Measurements from ENCODE around the gene CD74.

CD74 gene

DNA sequence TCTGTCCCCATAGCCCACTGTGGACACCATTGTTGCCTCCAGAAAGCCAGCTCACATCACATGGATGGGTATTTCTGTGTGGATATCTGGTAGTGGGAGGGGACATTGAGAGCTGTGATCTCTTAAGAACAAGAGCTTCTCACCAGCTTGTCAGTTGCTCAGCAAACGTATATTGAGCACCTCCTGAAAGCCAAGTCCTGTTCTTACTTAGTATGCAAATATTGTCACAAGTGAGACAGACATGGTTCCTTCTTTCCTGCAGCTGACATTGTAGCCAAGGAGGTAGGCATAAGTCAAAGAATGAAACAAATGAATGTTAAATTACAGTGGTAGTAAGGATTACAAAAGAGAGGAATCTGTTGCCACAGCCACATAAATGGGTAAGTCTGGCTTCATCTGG, 51.4 kb downstream of the CD74 start:
- Histone ChIP-seq H3K27ac (replicated peaks; ENCODE audit: low read length) (no peak overlapping the region), H3K14ac (ENCODE audit: low read length) (no peak overlapping the region), H3K79me1 (ENCODE audit: low read depth, low read length) (peaks cover 6% of the 10 kb centered on the region), H2BK120ac (ENCODE audit: low read depth, low read length) (no peak overlapping the region), H3K4me1 (ENCODE audit: control insufficient read depth in 2 of 2, insufficient read depth in 1 of 2, low read depth in 1 of 2, low read length in 2 of 2) (peaks cover 6 to 7% of the 10 kb centered on the region in 2 donors), H3K4ac (ENCODE audit: low read length) (no peak overlapping the region), H3K27me3 (ENCODE audit: control insufficient read depth in 3 of 3, insufficient read depth in 3 of 3, low read depth in 1 of 3, low read length in 3 of 3) (no peaks in the 10 kb centered on the region), H2AK5ac (ENCODE audit: low read depth, low read length) (no peak overlapping the region), H3K9ac (ENCODE audit: low read depth, low read length, poor library complexity) (no peak overlapping the region), H2BK5ac (ENCODE audit: low read length) (no peak overlapping the region), H2BK15ac (ENCODE audit: low read length) (no peak overlapping the region), H4K8ac (ENCODE audit: low read depth, low read length) (no peak overlapping the region), H2AFZ (ENCODE audit: low read length) (no peak overlapping the region), H3K4me2 (ENCODE audit: insufficient read depth, low read length, poor library complexity, severe bottlenecking) (no peak overlapping the region), H3K18ac (ENCODE audit: low read length) (no peak overlapping the region), H2BK12ac (ENCODE audit: low read length) (no peak overlapping the region), H3K36me3 (replicated peaks in 1 of 2; ENCODE audit: control insufficient read depth in 2 of 2, insufficient read depth in 2 of 2, low read length in 2 of 2) (peaks cover 34 to 71% of the 10 kb centered on the region in 2 donors), H3K23ac (ENCODE audit: low read depth, low read length, poor library complexity) (no peak overlapping the region), H4K91ac (ENCODE audit: low read depth, low read length, poor library complexity) (no peak overlapping the region), H3K9me3 (replicated peaks in 1 of 2; ENCODE audit: control insufficient read depth in 2 of 2, insufficient read depth in 1 of 2, low read depth in 1 of 2, low read length in 2 of 2) (no peaks in the 10 kb centered on the region), H3K4me3 (ENCODE audit: low read length in 2 of 2) (no peak overlapping the region)
- DNase-seq (ENCODE audit: low spot score) = no peak
- WGBS, 2 donors (ENCODE audit: extremely low coverage in 2 of 2, insufficient read length in 2 of 2, insufficient replicate concordance in 1 of 2) = no CpG with 5 or more reads among the region's 1 CpG

DNA sequence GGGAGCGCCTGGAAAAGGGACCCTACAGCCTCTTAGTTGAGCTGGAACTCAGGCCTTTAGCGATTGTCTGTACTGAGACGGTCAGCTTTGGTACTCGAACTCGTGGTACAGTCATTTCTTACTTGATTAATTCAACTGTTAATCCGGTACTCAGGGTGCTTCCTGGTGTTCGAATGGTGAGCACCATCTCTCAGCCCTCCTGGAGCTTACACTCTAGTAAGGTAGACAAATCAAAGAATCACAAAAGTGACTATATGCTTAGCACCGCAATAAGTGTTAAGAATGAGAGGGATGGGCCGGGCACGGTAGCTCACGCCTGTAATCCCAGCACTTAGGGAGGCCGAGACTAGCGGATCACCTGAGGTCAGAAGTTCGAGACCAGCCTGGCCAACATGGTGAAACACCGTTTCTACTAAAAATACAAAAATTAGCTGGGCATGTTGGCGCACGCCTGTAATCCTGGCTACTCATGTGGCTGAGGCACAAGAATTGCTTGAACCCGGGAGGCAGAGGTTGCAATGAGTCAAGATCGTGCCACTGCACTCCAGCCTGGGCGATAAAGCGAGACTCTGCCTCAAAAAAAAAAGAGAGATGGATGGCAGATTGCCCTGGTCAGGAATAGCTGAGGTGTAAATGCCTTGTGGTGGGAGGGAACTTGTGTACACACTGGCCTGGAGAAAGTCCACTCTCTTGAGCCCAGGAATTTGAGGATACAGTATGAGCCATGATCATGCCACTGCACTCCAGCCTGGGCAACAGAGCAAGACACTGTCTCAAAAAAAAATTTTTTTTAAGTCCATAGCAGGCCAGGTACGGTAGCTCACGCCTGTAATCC, 54.2 kb downstream of the CD74 start:
- no CpG with 5 or more reads among the region's 23 CpGs for WGBS, 2 donors (ENCODE audit: extremely low coverage in 2 of 2, insufficient read length in 2 of 2, insufficient replicate concordance in 1 of 2)
- H3K23ac ChIP-seq (ENCODE audit: low read depth, low read length, poor library complexity) = peak overlapping the region; percentile 69
- H3K79me1 ChIP-seq (ENCODE audit: low read depth, low read length) = peaks cover 6% of the 10 kb centered on the region
- peak overlapping the region; percentile 79 for H2AFZ ChIP-seq (ENCODE audit: low read length)
- H3K9me3 ChIP-seq (replicated peaks in 1 of 2; ENCODE audit: control insufficient read depth in 2 of 2, insufficient read depth in 1 of 2, low read depth in 1 of 2, low read length in 2 of 2) = no peaks in the 10 kb centered on the region
- peaks cover 23 to 43% of the 10 kb centered on the region in 2 donors for H3K36me3 ChIP-seq (replicated peaks in 1 of 2; ENCODE audit: control insufficient read depth in 2 of 2, insufficient read depth in 2 of 2, low read length in 2 of 2)
- no peak for DNase-seq (ENCODE audit: low spot score)
- peak overlapping the region; percentile 77 to 94 for H3K4me3 ChIP-seq (ENCODE audit: low read length in 2 of 2)
- no peak overlapping the region for H3K27ac ChIP-seq (replicated peaks; ENCODE audit: low read length)
- H4K8ac ChIP-seq (ENCODE audit: low read depth, low read length) = no peak overlapping the region
- H4K91ac ChIP-seq (ENCODE audit: low read depth, low read length, poor library complexity) = no peak overlapping the region
- H2BK12ac ChIP-seq (ENCODE audit: low read length) = no peak overlapping the region
- H3K9ac ChIP-seq (ENCODE audit: low read depth, low read length, poor library complexity) = peak overlapping the region; percentile 86
- peak overlapping the region; percentile 16 for H2AK5ac ChIP-seq (ENCODE audit: low read depth, low read length)
- H3K4me2 ChIP-seq (ENCODE audit: insufficient read depth, low read length, poor library complexity, severe bottlenecking) = peak overlapping the region; percentile 60
- peak overlapping the region; percentile 26 for H2BK5ac ChIP-seq (ENCODE audit: low read length)
- H3K27me3 ChIP-seq (ENCODE audit: control insufficient read depth in 3 of 3, insufficient read depth in 3 of 3, low read depth in 1 of 3, low read length in 3 of 3) = peaks cover 0 to 2% (median 0%) of the 10 kb centered on the region in 3 experiments
- peaks cover 6 to 7% of the 10 kb centered on the region in 2 donors for H3K4me1 ChIP-seq (ENCODE audit: control insufficient read depth in 2 of 2, insufficient read depth in 1 of 2, low read depth in 1 of 2, low read length in 2 of 2)
- H2BK120ac ChIP-seq (ENCODE audit: low read depth, low read length) = no peak overlapping the region
- no peak overlapping the region for H3K14ac ChIP-seq (ENCODE audit: low read length)
- no peak overlapping the region for H2BK15ac ChIP-seq (ENCODE audit: low read length)
- peak overlapping the region; percentile 92 for H3K18ac ChIP-seq (ENCODE audit: low read length)
- no peak overlapping the region for H3K4ac ChIP-seq (ENCODE audit: low read length)

DNA sequence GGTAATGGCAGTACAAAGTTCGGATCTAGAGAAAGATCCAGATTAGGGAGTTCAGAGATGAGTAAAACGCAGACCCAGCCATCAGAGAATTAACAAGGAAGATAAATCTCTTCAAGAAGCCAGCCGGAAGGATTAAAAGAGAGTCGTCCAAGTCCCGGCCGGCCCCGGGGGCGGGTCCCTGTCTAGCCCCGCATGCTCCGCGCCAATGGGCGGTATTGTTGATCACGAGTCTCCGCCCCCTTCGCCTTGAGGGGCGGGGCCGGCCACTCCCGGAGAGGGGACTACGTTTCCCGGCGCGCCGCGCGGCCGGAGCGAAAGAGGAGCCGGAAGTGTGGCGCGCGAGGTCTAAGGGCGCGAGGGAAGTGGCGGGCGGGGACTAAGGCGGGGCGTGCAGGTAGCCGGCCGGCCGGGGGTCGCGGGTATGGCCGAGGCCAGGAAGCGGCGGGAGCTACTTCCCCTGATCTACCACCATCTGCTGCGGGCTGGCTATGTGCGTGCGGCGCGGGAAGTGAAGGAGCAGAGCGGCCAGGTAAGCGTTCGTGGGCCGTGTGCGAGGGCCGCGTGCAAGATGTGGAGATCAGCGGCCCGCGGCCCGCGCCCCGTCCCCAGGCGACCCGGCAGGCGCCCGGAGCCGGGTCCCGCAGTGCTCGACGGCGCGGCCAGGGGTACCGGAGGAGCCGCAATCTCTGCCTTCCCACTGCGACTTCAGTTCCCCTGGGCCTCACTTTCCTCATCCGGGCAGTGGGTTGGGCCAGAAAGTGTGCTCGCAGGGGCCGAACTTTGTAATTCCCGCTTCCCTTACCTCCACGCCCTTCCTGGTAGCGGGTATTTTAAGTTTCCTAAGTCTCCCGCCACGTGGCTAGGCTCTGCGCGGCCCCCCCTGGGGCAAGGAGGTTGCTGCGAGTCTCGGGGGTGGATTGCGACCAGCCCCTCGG, 55.1 kb downstream of the CD74 start, which contains the start of gene TCOF1:
TSS of gene TCOF1 (plus strand) at position 372 of the 935 bp plus-strand sequence. CDS start at position 422, 50 bp downstream.
- peak within 1 kb of the TSS; percentile 92 for H3K18ac ChIP-seq (ENCODE audit: low read length)
- peak within 1 kb of the TSS; percentile 79 for H2AFZ ChIP-seq (ENCODE audit: low read length)
- peak within 1 kb of the TSS; percentile 21 for H3K27ac ChIP-seq (replicated peaks; ENCODE audit: low read length)
- H2BK120ac ChIP-seq (ENCODE audit: low read depth, low read length) = no peak within 1 kb of the TSS
- H3K4ac ChIP-seq (ENCODE audit: low read length) = no peak within 1 kb of the TSS
- H4K8ac ChIP-seq (ENCODE audit: low read depth, low read length) = no peak within 1 kb of the TSS
- peak within 1 kb of the TSS; percentile 65 for H3K14ac ChIP-seq (ENCODE audit: low read length)
- H3K9ac ChIP-seq (ENCODE audit: low read depth, low read length, poor library complexity) = peak within 1 kb of the TSS; percentile 86
- peak within 1 kb of the TSS; percentile 60 for H3K4me2 ChIP-seq (ENCODE audit: insufficient read depth, low read length, poor library complexity, severe bottlenecking)
- H2BK5ac ChIP-seq (ENCODE audit: low read length) = peak within 1 kb of the TSS; percentile 26
- H2BK12ac ChIP-seq (ENCODE audit: low read length) = no peak within 1 kb of the TSS
- H3K27me3 ChIP-seq (ENCODE audit: control insufficient read depth in 3 of 3, insufficient read depth in 3 of 3, low read depth in 1 of 3, low read length in 3 of 3) = peaks cover 0 to 2% (median 0%) of the 10 kb centered on the region in 3 experiments
- H3K9me3 ChIP-seq (replicated peaks in 1 of 2; ENCODE audit: control insufficient read depth in 2 of 2, insufficient read depth in 1 of 2, low read depth in 1 of 2, low read length in 2 of 2) = no peaks in the 10 kb centered on the region
- H2AK5ac ChIP-seq (ENCODE audit: low read depth, low read length) = peak within 1 kb of the TSS; percentile 16
- H3K23ac ChIP-seq (ENCODE audit: low read depth, low read length, poor library complexity) = peak within 1 kb of the TSS; percentile 69
- peaks cover 6 to 7% of the 10 kb centered on the region in 2 donors for H3K4me1 ChIP-seq (ENCODE audit: control insufficient read depth in 2 of 2, insufficient read depth in 1 of 2, low read depth in 1 of 2, low read length in 2 of 2)
- no peak within 1 kb of the TSS for H2BK15ac ChIP-seq (ENCODE audit: low read length)
- no peak within 1 kb of the TSS for H4K91ac ChIP-seq (ENCODE audit: low read depth, low read length, poor library complexity)
- H3K4me3 ChIP-seq (ENCODE audit: low read length in 2 of 2) = peak within 1 kb of the TSS; percentile 77 to 94
- WGBS, 2 donors (ENCODE audit: extremely low coverage in 2 of 2, insufficient read length in 2 of 2, insufficient replicate concordance in 1 of 2) = no CpG with 5 or more reads among the region's 90 CpGs
- DNase-seq (ENCODE audit: low spot score) = peak; percentile 98
- H3K79me1 ChIP-seq (ENCODE audit: low read depth, low read length) = peaks cover 6% of the 10 kb centered on the region
- H3K36me3 ChIP-seq (replicated peaks in 1 of 2; ENCODE audit: control insufficient read depth in 2 of 2, insufficient read depth in 2 of 2, low read length in 2 of 2) = peaks cover 20 to 34% of the 10 kb centered on the region in 2 donors
